KBM-7 (cell line): ENCODE data around the gene CHID1.

Source experiments
- DNase-seq: peaks from one replicate; pipeline ENCODE4 v3.0.0-alpha.2; 2015
- in situ Hi-C: fragments of 300-500 bp; cut with MboI; formaldehyde crosslinking; loops from 2 replicates; pipeline ENCODE4 v1.14.3; 2020; ENCODE audit warnings: low sequenced_read_pairs, low pct_unique_long_range_greater_than_20kb, mixed read lengths

Gene CHID1

DNA sequence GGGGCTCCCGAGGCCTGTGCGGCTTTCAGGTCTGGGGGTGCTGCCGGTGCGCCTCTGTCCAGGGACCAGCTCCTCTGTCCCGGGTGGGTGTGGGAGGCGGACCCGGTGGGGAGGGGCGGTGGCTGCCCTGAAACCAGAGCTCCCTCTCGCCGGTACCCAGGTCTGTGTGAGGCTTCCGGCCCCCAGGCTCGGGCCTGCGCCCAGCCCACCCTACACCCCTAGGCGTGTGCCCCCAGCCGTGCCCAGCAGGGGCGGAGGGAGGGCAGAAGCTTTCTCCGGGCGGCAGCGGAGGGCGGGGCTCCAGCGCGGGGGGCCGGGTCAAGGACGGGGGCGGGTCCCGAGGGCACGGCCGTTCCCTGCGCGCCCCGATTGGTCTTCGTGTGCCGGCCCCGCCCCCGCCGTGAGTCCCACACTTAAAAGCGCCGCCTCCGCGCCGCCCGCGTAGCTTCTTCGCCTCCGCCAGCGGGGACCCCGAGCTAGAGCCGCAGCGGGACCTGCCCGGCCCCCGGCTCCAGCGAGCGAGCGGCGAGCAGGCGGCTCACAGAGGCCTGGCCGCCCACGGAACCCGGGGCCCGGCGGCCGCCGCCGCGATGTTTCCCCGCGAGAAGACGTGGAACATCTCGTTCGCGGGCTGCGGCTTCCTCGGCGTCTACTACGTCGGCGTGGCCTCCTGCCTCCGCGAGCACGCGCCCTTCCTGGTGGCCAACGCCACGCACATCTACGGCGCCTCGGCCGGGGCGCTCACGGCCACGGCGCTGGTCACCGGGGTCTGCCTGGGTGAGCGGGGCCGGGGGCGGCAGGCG, 91.3 kb downstream of the CHID1 start:
- DNase-seq, result peak; percentile 80
- in situ Hi-C loops, result no loop called here

DNA sequence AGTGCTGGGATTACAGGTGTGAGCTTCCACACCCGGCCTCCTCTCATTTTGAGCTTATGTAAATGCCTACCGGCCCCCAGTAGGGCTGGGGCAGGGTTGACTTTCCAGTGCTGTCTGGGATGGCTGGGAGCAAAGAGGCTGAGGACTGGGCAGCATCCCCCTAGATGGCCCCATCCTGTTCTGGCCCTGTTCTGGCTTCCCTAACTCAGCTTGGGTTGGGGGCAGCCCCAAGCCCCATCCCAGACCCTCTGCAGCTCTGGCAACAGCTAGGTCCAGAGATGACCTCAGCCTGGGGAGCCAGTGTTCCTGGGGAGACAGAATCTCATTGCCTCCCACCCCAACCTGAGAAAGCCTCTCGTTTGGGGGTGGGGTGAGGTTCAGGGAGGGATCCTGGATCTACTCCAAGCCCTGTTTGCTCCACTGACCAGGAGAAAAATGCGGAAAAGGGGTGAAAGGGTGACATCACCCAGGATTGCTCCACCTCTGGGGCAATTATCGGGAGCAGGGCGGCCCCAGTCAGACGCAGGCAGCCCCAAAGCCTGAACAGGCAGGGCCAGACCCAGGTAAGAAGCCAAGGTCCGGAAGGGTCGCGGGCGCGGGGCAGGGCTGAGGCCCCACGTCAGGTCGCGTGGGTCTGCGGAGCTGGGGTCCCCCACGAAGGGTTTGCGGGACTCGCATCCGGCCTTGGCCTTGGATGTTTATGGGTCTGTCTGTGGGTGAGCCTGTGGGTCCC, 92.0 kb downstream of the CHID1 start, which contains the start of gene PNPLA2:
Gene PNPLA2, plus strand, starts transcription at position 519 of the 733 bp plus-strand sequence. CDS start 805 bp downstream, outside the sequence.
- in situ Hi-C loops, result no loop called here

More for the DNA sequence above, 92.0 kb downstream of the CHID1 start, which contains the start of gene PNPLA2:
- DNase-seq, result no peak
